ENCODE measurements around the gene SLC43A1.
"Not testable (repeated sequence)": the region's sequence is repeated elsewhere in the genome, so short reads cannot be mapped to it uniquely, and the experiment has no call there.

The SLC43A1 gene

GRCh38 chr11:57515332-57516060 lies at the start of gene SLC43A1:
Gene SLC43A1 (minus strand): TSS chr11:57515702. CDS start chr11:57514111, 1,591 bp downstream.
- DNase-seq, result no peak

- no peak for DNase-seq
Measured at GRCh38 chr11:57562596-57562995, 47.1 kb upstream of the SLC43A1 start.

GRCh38 chr11:57560146-57560545 lies 44.6 kb upstream of the SLC43A1 start:
- DNase-seq, result no peak

- DNase-seq, result no peak
Measured at GRCh38 chr11:57556041-57556440, 40.5 kb upstream of the SLC43A1 start.

- no peak for DNase-seq
Measured at GRCh38 chr11:57555393-57555792, 39.9 kb upstream of the SLC43A1 start.

- DNase-seq, result no peak
Measured at GRCh38 chr11:57552479-57552878, 37.0 kb upstream of the SLC43A1 start.

- no peak for DNase-seq
Measured at GRCh38 chr11:57551941-57552340, 36.4 kb upstream of the SLC43A1 start.

- DNase-seq, result no peak
Measured at GRCh38 chr11:57549983-57550382, 34.5 kb upstream of the SLC43A1 start.

GRCh38 chr11:57547854-57548377 lies 32.4 kb upstream of the SLC43A1 start:
- DNase-seq, result no peak

GRCh38 chr11:57546869-57547475 lies 31.5 kb upstream of the SLC43A1 start:
- DNase-seq, result peak; percentile 46

- DNase-seq, result no peak
Measured at GRCh38 chr11:57546451-57546850, 30.9 kb upstream of the SLC43A1 start.

GRCh38 chr11:57545883-57546282 lies 30.4 kb upstream of the SLC43A1 start:
- DNase-seq, result no peak

GRCh38 chr11:57544566-57544965 lies 29.1 kb upstream of the SLC43A1 start:
- no peak for DNase-seq

- no peak for DNase-seq
Measured at GRCh38 chr11:57543593-57543992, 28.1 kb upstream of the SLC43A1 start.

- no peak for DNase-seq
Measured at GRCh38 chr11:57542582-57542981, 27.1 kb upstream of the SLC43A1 start.

- DNase-seq, result no peak
Measured at GRCh38 chr11:57541169-57541568, 25.7 kb upstream of the SLC43A1 start.

- no peak for DNase-seq
Measured at GRCh38 chr11:57539342-57539741, 23.8 kb upstream of the SLC43A1 start.

GRCh38 chr11:57536947-57537619 lies 21.6 kb upstream of the SLC43A1 start, which contains the start of gene SMTNL1:
Gene SMTNL1 (plus strand): TSS chr11:57537595. CDS start chr11:57542643, 5,048 bp downstream.
- no peak for DNase-seq

GRCh38 chr11:57534449-57534848 lies 18.9 kb upstream of the SLC43A1 start:
- DNase-seq, result not testable (repeated sequence)

- peak; percentile 97 for DNase-seq
Measured at GRCh38 chr11:57530596-57531507, 15.3 kb upstream of the SLC43A1 start, which contains the start of gene TIMM10. Gene TIMM10 (minus strand): TSS chr11:57530754. CDS start chr11:57530189, 565 bp downstream.

GRCh38 chr11:57530215-57530595 lies 14.7 kb upstream of the SLC43A1 start:
- DNase-seq, result no peak

GRCh38 chr11:57529012-57529411 lies 13.5 kb upstream of the SLC43A1 start:
- no peak for DNase-seq

Data from NCI-H226 (cell line).